Endothelial cell of hepatic sinusoid (primary cell): Measurements from ENCODE around the gene CNNM3.

Experiments used
- in situ Hi-C: cut with HindIII; loops from 2 replicates; pipeline ENCODE4 v1.10.0; 2017; ENCODE audit warnings: low sequenced_read_pairs

The CNNM3 gene

DNA sequence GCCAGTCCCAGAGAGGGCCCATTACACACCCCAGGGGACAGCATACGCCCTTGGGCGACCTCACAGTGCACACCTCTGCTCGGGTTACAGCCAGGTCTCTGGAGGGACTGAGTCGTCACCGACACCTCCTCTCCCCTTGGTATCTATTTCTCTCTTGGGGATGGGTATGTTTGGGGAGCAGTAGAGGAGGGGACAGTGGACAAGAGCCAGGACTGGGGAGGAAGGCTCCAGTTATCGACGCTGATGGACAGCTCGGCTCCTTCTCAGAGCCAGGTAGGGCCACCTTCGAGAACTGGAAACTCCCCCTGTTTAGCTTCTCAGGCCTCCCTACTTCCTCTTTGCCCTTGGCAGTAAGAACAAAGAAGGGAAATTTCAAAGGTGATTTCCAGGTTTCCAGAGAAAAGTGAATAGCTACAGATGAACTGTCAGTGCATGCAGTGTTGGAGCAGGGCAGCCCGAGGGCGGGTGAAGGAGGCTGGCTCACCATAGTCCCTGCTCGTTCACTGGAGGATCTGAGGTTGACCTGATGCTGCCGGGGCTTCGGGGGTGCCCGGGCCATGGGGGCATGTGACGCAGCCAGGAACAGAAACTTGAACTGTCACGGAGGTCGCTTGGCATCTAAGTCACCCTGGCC lies 58.2 kb downstream of the CNNM3 start:
- in situ Hi-C loops, result no loop called here

DNA sequence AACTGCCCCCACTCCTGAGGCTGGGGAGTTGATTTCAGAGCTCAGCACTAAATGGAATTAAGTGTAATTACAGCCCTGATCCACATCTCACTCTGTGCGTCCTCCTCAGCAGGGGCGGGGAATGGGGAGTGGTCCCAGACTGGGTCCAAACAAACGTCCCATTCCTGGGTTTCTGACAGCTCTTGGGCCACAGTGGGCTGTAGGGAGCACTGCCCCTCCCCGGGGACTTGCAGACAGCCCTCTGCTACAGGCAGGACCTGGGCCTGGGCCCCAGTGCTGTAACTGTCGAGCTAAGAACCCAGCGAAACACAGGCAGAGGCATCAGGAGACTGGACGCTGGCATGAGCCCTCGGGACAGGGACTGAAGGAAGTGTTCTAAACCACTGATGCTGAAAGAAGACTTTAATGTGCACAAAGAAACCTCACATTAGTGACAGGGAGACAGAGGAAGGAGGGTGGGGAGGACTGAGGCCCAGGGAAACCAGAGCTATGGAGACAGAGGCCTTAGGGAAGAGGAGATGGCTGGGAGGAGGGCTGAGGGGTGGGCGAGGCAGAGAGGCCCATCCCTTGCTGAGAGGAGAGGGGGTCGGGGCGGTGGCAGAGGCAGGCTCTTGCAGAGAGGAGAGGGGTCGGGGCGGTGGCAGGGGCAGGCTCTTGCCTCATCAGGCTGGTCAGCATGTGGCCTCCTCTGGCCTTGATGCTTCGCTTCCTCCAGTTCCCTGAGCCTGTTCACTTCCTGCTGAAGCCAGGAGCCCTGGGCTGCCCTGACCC lies 59.6 kb downstream of the CNNM3 start:
- in situ Hi-C loops, result no loop called here

DNA sequence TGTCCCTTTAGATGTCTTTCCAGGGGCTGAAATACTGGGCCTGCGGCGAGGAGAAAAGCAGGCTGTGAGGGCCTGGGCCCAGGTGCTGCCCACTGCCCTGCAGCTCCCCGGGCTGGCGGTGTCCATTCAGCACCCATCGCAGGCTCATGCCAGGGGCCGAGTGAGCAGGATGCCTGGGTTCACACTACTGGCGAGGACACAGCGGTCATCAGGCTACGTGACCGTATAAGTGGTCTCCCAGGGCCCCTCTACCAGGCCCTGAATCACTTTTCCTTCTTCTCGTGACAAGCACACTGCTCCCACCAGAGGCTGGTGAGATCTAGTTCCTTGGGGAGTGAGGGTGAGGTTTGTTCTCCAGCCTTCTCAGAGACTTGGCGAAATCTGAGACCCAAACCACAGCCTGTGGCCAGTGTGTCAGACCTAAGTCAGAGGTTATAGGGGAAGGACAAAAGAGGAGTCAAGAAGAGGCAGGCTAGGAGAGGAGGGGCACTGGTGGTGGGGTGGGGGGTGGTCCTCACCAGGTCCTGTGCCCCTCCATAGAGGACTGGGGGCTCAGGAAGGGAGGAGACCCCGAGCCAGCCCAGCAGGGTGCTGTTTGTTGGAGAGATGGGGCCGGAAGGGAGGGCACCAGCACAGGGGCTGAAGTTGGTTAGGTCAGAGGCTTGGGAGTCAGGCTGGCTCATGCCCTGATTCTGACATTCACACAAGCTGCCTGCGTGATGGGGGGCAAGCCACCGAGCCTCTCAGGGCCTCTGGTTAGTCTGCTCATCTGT lies 60.4 kb downstream of the CNNM3 start:
- in situ Hi-C loops, result no loop called here

DNA sequence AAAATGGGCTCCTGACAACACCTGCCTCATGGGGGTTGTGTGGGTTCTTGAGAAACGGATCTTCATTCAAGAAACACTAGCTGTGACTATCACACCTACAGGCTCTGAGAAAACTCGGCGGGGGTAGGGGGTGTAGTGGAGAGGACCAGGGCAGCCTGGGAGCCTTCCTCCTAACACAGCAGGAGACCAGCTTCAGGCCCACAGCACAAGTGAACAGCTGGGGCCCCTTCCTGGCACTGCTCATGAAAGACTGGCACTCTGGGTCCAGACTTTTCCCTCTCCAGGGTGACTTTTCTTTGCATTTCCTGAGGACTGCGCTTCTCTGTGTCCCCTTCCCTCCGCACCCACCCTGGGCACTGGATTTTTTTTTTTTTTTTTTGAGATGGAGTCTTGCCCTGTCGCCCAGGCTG lies 61.0 kb downstream of the CNNM3 start:
- in situ Hi-C loops, result no loop called here

DNA sequence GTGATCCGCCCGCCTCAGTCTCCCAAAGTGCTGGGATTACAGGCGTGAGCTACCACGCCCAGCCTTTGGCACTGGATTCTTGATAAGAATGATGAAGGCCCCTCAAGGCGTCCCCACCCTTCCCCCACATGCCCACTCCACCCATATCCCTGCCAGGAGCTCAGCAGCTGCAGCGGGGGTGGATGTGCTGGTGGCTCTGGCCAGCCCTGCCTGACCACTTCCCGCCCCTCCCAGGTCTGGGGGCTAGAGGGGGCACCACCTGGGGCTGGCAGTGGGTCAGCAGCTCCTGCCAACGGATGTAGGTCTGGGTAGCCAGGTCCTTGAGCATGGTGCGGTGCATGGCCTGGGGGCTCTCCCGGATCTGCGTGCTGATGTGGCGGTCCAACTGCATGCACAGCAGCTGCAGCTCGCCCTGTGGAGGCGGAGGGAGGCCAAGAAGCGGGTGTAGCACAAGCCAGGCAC lies 61.6 kb downstream of the CNNM3 start:
- in situ Hi-C loops, result no loop called here

DNA sequence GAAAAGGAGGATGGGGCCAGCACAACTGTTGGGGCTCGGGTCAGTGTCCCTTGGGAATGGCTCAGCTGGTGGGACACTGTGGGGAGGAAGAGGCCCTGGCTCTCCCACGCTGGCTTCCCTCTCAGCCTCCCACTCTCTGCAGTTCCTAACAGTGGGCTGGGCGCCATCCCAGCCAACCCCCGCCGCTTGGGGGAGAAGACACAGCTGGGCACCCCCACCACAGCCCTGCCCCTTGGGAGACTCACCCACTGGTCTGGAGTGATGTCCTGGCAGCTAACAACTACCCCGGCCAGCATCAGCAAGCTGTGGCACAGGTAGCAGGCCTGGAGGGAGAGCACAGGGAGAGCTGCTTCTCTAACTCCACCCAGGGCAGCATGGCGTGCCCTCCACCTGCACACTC lies 62.1 kb downstream of the CNNM3 start:
- in situ Hi-C loops, result no loop called here

DNA sequence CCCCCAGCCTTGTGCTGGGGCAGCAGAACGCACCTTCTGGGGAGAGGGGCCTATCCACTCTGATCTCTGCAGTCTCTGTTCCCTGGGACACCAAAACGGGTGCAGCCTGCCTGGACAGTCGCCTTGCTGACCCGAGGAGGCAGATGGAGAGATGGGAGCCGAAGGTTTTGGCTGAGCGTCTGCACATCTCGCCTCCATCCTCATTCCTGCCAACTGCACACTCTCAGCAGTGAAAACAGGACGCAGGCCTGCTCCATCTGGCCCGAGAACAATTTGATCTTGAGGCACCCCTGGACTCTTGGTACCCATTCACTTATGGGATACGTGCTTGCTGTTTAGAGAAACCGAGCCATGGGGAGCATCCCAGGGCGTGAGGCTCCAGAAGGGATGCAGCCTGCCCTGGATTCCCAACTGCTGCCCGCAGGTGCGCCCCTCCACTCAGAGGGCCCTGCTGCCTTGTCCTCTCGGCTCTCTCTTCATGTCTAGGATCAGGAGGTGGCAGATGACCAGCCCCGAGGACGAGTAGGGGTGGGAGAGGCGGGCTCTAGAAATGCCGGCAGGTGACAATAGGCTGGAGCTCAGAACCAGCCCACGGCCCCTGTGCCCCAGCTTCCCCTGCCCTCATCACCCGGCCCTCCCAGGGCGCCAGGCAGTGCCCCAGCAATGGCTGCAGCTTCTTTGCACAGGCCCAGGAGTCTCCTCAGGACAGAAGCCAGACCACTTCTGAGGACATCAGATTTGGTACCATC lies 62.9 kb downstream of the CNNM3 start:
- in situ Hi-C loops, result no loop called here

DNA sequence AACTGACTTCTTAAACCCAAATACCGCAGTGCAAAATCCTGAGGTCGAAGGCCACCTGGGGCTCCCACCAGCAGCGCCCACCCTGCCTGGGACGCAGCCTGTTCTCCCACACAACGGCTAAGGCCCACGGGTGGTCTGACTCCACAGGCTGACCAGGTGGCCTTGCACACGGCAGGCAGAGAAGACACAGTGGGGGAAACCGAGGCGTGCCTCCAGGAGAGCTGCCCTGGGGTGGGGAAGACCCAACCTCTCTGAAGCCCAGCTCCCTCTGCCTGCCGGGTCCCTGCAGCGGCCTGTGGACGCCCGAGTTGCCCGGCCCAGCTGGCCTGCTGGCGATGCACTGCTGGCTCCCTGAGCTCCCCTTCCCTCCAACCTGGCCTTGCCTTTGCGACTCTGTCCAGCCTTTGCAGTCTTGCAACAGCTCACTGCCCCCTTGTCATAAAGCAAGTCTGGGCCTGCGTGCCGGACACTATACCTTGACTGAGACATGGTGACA lies 63.5 kb downstream of the CNNM3 start:
- in situ Hi-C loops, result no loop called here

DNA sequence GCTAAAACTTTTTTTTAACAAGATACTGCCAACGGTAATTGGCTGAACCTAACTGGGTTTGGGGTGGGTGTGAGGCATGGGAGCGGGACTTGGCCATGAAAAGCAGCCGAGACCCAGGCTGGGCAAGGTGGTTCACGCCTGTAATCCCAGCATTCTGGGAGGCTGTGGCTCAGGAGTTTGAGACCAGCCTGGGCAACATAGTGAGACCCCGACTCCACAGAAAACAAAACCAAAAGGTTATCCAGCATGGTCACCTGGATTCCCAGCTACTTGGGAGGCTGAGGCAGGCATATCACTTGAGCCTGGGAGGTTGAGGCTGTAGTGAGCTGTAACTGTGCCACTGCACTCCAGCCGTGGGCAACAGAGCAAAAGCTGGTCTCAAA lies 64.8 kb downstream of the CNNM3 start:
- in situ Hi-C loops, result no loop called here

DNA sequence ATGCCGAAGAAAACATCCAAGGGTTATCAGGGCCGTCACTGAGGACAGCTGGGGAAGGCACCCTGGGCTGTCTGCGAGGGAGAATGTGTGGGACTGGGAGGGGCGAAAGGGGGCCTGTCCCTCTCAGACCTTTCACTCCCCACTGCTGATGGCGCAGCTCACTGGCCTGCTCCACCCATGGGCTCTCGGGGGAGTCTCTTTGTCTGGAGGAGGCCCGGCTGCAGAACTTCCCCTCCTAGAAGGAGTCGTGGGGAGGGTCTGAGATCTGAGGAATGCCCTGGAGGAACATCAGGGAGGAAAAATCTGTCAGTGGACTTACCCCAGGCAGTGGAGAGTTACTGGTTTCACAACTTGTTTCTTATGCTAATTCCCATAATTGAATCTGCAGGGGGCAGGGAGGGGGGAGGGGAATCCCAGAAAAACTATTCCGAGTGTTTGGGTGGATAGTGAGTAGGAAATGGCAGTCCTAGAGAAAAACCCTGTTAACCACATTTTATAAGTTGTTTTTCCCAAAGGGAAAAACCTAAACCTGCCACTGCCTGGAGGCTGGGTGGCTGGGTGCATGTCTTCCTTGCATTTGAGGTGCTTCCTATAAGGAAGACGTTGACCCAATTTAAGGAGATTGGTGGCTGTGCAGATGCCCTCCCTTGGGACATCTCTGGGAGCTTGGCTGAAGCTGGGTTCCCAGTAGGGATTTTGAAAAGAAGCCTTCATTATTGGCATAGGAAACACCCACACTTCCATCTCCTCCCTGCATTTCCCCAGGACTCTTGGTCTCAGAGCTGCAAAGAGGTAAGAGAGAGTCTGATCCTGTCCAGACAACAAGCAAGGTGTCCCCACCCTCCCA lies 65.5 kb downstream of the CNNM3 start:
- in situ Hi-C loops, result no loop called here

DNA sequence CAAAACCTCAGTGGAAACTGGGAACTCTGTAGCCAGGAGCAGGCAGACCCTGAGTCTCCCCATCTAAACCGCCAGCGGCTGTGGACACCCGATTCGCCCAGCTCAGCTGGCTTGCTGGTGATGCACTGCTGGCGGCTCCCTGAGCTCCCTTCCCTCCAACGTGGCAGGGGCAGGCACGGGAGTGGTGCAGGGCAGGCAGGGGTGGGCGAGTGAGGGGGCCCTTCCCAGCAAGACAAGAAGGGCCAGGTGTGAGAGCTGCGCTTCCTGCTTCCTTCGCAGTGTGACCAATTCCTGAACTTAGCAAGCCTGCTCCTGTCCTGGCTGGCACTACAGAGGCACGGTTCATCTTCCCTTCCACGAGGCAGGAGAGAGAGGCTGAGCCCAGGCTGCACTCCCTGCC lies 66.2 kb downstream of the CNNM3 start:
- in situ Hi-C loops, result no loop called here

DNA sequence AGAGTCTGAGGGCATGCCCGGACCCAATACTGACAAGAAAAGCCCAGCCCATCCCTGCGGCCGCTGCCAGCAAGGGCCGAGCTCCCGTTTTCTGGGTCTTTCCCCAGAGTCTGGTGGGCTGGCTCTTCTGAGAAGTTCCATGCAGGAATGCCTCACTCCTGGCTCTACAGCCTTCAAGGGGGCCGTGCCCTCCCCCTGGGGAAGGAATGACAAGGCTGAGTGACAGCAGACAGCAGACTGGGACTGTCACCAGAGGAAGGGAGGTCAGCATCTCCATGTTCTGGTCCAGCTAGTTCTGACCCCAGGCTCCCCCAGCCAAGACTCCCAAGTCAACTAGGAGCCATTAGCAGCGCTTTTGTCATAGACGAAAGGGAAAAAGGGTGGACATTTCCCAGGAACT lies 66.8 kb downstream of the CNNM3 start:
- in situ Hi-C loops, result no loop called here

DNA sequence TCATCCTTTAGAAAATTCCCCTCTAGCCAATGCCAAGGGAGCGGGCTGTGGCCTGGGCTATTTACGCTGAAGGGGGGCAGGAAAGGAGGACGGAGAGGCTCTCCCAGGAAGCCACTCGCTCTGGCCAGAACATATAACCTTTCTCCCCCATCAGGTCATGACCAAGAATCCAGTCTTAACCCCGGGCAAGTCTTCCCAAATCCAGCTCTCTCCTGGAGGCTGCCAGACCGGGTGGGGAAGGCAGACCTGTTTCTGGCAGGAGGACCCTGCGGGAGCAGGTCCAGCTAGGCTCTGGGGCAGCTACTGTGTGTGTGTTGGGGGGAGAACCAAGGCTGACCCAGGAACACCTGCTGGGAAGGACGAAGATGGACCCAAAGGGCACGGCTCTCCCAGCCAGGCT lies 67.2 kb downstream of the CNNM3 start:
- in situ Hi-C loops, result no loop called here
